Keratinocyte (primary cell): ENCODE results near the gene CDC42BPG. TPM values are rescaled to one million over a fixed set of nuclear protein-coding genes. Genes with fewer than 3 reads are reported as not detected.

ENCODE experiments used
- DNase-seq: peaks from one replicate; pipeline ENCODE4 v3.0.0-alpha.2; 2011; ENCODE audit warnings: low read depth, missing footprints, low spot score
- FAIRE-seq: peaks from 2 replicates; lab custom pipeline; 2011; peaks lifted over from hg19 to GRCh38; lab: Jason Lieb, UNC
- H2AFZ ChIP-seq: 2 replicates; pipeline ENCODE4 v1.6.0; 2012; ENCODE audit warnings: low read length, control low read depth, inconsistent platforms; ENCODE audit not compliant: control insufficient read depth
- H3K27ac ChIP-seq: 2 replicates; pipeline ENCODE4 v1.5.1; 2011; ENCODE audit warnings: low read length; ENCODE audit not compliant: control insufficient read depth, insufficient read depth
- H3K27me3 ChIP-seq: 3 replicates; pipeline ENCODE4 v1.6.0; 2011; ENCODE audit warnings: low read length; ENCODE audit not compliant: control insufficient read depth, insufficient read depth; ENCODE audit errors: extremely low read depth
- H3K36me3 ChIP-seq, 2 experiments: 2 replicates in 1 of 2; 3 replicates in 1 of 2; pipeline ENCODE4 v1.5.1; 2011; ENCODE audit warnings: low read length in 2 of 2, mild to moderate bottlenecking in 1 of 2; ENCODE audit not compliant: control insufficient read depth in 2 of 2, insufficient read depth in 2 of 2; ENCODE audit errors: extremely low read depth in 1 of 2
- H3K4me1 ChIP-seq: 3 replicates; pipeline ENCODE4 v1.5.1; 2011; ENCODE audit warnings: low read length; ENCODE audit not compliant: control insufficient read depth, insufficient read depth; ENCODE audit errors: extremely low read depth
- H3K4me2 ChIP-seq: 3 replicates; pipeline ENCODE4 v1.6.0; 2011; ENCODE audit warnings: low read depth, low read length; ENCODE audit not compliant: control insufficient read depth, insufficient read depth; ENCODE audit errors: extremely low read depth
- H3K4me3 ChIP-seq, 3 experiments: fragments of 200-600 bp in 1 of 3; sonication (generic) in 1 of 3; 2 replicates in 2 of 3; 3 replicates in 1 of 3; pipeline ENCODE4 v1.5.1; 2011 to 2016; ENCODE audit warnings: low read length in 3 of 3, mild to moderate bottlenecking in 3 of 3, control low read depth in 2 of 3, inconsistent platforms in 1 of 3, low read depth in 1 of 3, mixed read lengths in 1 of 3, mixed run types in 1 of 3, moderate library complexity in 1 of 3; ENCODE audit not compliant: control insufficient read depth in 2 of 3, insufficient read depth in 2 of 3; ENCODE audit errors: extremely low read depth in 1 of 3
- H3K79me2 ChIP-seq: 2 replicates; pipeline ENCODE4 v1.6.0; 2012; ENCODE audit warnings: low read length; ENCODE audit not compliant: control insufficient read depth, insufficient read depth
- H3K9ac ChIP-seq: 3 replicates; pipeline ENCODE4 v1.6.0; 2011; ENCODE audit warnings: low read length; ENCODE audit not compliant: control insufficient read depth, insufficient read depth; ENCODE audit errors: extremely low read depth
- H3K9me1 ChIP-seq: 3 replicates; pipeline ENCODE4 v1.6.0; 2011; ENCODE audit warnings: low read length; ENCODE audit not compliant: control insufficient read depth, insufficient read depth; ENCODE audit errors: extremely low read depth
- H3K9me3 ChIP-seq: 2 replicates; pipeline ENCODE4 v1.5.1; 2012; ENCODE audit warnings: low read depth, low read length; ENCODE audit not compliant: control insufficient read depth
- H4K20me1 ChIP-seq: 3 replicates; pipeline ENCODE4 v1.6.0; 2011; ENCODE audit warnings: low read length; ENCODE audit not compliant: control insufficient read depth, insufficient read depth; ENCODE audit errors: extremely low read depth
- EZH2 ChIP-seq: IDR thresholded peaks from one replicate; pipeline ENCODE4 v1.6.1; 2012; ENCODE audit warnings: inconsistent platforms, mild to moderate bottlenecking, low read length, moderate library complexity
- dilution Hi-C: fragments of 300-500 bp; cut with MboI; formaldehyde crosslinking; loops from one replicate; pipeline ENCODE4 v1.7.0; 2020; ENCODE audit warnings: low sequenced_read_pairs; ENCODE audit not compliant: extremely low pct_ligation_motif_present
- polyA plus RNA-seq, 5 experiments: library from polyadenylated mRNA; depleted of rRNA in 3 of 5; stranded (reverse) in 3 of 5; stranded (forward) in 1 of 5; unstranded in 1 of 5; fragments of >200 nt; gene quantifications; 1 replicate in 1 of 5; 2 replicates in 3 of 5; 3 replicates in 1 of 5; pipeline versions ENCODE4 v1.2.1 to v1.2.3, GENCODE V29; 2011 to 2012; ENCODE audit warnings: missing spikeins in 2 of 5, low read depth in 1 of 5, low replicate concordance in 1 of 5
- TF ChIP-seq, protein P1 (sequence below), 3 experiments: IDR thresholded peaks in 1 of 3; conservative IDR thresholded peaks in 1 of 3; optimal IDR thresholded peaks in 1 of 3; 2 replicates in 2 of 3; 3 replicates in 1 of 3; pipeline versions ENCODE3 to v1.5.1; 2011; ENCODE audit warnings: low read length in 3 of 3, mild to moderate bottlenecking in 3 of 3, moderate library complexity in 2 of 3, control low read depth in 1 of 3, inconsistent platforms in 1 of 3; ENCODE audit not compliant: insufficient read depth in 2 of 3; ENCODE audit errors: extremely low read depth in 1 of 3

CDC42BPG gene
- polyA plus RNA-seq, 1 donor (not counting 4 experiments of a cell fraction or from before 2014, with no cell fraction given), result 2.5 TPM

DNA sequence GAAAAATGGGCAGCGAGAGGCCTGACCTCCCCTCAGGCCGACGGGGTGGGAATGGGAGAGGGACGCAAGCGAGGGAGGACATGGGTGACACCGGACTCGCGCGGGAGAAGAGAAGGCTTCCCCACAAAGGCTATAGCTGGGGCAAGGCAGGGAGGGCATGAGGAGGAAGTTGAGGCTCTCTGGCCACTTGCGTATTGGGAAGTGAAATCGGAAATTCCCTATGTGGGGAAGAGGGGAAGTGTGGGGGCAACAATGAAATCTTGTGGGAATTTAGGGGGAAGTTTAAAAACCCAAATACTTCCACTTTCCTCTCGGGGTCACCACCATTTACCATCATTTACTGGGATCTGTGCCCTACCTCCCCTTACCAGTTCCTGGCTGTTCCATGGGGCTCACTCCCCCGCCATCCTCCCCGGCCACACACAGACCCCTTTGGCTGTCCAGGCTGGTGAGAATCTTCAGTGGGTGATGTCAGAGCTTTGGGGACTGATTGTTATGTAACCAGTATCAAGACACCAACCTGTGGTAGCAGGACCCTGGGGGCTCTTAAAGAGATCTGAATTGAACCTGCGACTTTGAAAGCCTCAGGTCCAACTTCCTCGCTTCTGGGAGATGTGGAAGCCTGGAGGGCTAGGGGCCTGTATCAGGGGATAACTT lies 34.9 kb upstream of the CDC42BPG start:
- no peak for DNase-seq
- Histone ChIP-seq H4K20me1 (peaks cover 25% of the 10 kb centered on the region), H2AFZ (peak overlapping the region; percentile 81), H3K4me1 (peaks cover 37% of the 10 kb centered on the region), H3K27ac (peak overlapping the region; percentile 76), H3K36me3 (peaks cover 6 to 14% of the 10 kb centered on the region in 2 experiments), H3K9me1 (peaks cover 3% of the 10 kb centered on the region), H3K4me2 (peak overlapping the region; percentile 83), H3K27me3 (no peaks in the 10 kb centered on the region), H3K9me3 (no peaks in the 10 kb centered on the region), H3K4me3 (peak overlapping the region; percentile 59 to 85 (median 83)), H3K9ac (peak overlapping the region; percentile 87), H3K79me2 (peaks cover 40% of the 10 kb centered on the region)
- dilution Hi-C loops, result no loop called here
- FAIRE-seq, result no peak
- TF ChIP-seq EZH2, result no peak
- TF ChIP-seq, protein P1, sequence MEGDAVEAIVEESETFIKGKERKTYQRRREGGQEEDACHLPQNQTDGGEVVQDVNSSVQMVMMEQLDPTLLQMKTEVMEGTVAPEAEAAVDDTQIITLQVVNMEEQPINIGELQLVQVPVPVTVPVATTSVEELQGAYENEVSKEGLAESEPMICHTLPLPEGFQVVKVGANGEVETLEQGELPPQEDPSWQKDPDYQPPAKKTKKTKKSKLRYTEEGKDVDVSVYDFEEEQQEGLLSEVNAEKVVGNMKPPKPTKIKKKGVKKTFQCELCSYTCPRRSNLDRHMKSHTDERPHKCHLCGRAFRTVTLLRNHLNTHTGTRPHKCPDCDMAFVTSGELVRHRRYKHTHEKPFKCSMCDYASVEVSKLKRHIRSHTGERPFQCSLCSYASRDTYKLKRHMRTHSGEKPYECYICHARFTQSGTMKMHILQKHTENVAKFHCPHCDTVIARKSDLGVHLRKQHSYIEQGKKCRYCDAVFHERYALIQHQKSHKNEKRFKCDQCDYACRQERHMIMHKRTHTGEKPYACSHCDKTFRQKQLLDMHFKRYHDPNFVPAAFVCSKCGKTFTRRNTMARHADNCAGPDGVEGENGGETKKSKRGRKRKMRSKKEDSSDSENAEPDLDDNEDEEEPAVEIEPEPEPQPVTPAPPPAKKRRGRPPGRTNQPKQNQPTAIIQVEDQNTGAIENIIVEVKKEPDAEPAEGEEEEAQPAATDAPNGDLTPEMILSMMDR (optimal IDR thresholded peaks at IDR 0.05 in 1 of 3, IDR thresholded peaks at IDR 0.05 in 1 of 3, conservative IDR thresholded peaks at IDR 0.05 in 1 of 3; ENCODE audit: extremely low read depth in 1 of 3, insufficient read depth in 2 of 3, low read length in 3 of 3), result no peak

DNA sequence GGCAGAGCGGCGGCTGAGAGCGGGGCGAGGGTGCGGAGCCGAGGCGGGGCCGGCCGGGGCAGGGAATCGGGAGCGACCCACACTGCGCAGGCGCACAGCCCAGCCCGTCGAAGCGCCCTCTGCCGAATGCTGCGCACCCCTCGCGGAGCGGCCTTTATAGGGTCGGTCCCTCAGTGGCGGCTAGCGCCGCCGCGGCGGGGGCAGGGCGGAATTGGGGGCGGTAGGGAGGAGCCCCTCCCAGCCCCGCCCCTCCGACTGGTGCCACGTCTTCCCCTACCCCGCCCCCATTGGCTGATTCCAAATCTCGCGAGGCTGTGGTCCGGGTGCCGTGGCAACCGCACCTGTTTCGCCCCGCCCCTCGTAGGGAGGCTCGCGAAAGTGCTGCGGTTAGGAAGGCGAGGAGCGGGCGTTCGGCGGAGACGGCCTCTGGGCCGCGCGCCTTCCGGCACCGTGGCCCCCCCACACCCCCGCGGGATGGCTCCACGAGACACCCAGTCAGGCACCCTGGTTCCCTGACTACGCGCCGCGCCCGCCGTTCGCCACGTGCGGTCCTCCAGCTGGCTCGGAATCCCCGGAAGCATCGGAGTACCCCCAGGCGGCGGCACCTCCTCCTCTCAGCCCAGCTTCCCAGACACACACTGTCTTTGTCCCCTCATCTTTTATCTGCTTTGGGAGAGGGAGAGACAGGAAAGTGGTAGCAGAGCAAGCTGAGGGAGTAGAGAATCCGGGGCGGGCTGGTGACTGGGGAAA lies 34.2 kb upstream of the CDC42BPG start, which contains the start of gene EHD1:
Gene EHD1 (minus strand): TSS at position 128 of the 750 bp plus-strand sequence. CDS start 157 bp downstream, outside the sequence.
- Histone ChIP-seq H4K20me1 (peaks cover 25% of the 10 kb centered on the region), H3K27ac (peak within 1 kb of the TSS; percentile 76), H2AFZ (peak within 1 kb of the TSS; percentile 81), H3K27me3 (no peaks in the 10 kb centered on the region), H3K4me3 (peak within 1 kb of the TSS; percentile 59 to 85 (median 83)), H3K4me2 (peak within 1 kb of the TSS; percentile 91), H3K9ac (peak within 1 kb of the TSS; percentile 88), H3K4me1 (peaks cover 37% of the 10 kb centered on the region), H3K36me3 (peaks cover 9 to 17% of the 10 kb centered on the region in 2 experiments), H3K9me3 (no peaks in the 10 kb centered on the region), H3K79me2 (peaks cover 43% of the 10 kb centered on the region), H3K9me1 (peaks cover 3% of the 10 kb centered on the region)
- DNase-seq (no peak), FAIRE-seq (no peak)
- dilution Hi-C loops, result no loop called here
- no peak for TF ChIP-seq EZH2
- TF ChIP-seq, protein P1 (optimal IDR thresholded peaks at IDR 0.05 in 1 of 3, IDR thresholded peaks at IDR 0.05 in 1 of 3, conservative IDR thresholded peaks at IDR 0.05 in 1 of 3; ENCODE audit: extremely low read depth in 1 of 3, insufficient read depth in 2 of 3, low read length in 3 of 3), result peak; percentile 27 to 89 (median 77)
